Measurements from ENCODE around the gene MLXIP.

Gene MLXIP

GRCh38 chr12:122079033-122079531 is 526 bp downstream of the MLXIP start:
- DNase-seq (ENCODE audit: extremely low read depth in 1 of 2, low read depth in 1 of 2): no peak

DNA sequence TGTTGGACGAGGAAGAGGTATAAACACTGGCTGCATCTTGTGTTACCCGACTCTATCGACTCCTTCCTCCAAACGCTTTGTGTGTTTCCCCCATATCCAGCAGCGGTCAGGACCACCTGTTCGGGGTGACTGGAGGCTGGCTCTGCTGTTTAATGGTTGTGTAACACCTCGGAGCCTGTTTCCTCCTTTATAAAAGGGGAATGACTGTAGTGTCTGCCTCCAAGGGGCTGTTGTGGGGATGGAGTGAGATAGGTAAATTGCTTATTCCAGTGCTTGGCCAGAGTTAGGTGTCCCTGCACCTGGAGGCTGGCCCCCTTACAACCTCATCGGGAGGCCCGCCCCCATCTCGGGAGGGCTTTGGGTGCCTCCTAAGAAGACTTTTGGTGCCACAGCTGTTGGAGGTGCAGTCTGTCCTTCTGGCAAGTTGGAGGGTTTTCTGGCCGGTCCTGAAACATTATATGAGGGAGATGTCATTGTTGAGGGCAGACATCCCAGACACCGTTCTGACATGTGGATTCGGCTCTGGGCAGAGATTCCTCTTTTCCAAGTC is 1.1 kb downstream of the MLXIP start:
- no peak for DNase-seq (ENCODE audit: extremely low read depth in 1 of 2, low read depth in 1 of 2)

DNA sequence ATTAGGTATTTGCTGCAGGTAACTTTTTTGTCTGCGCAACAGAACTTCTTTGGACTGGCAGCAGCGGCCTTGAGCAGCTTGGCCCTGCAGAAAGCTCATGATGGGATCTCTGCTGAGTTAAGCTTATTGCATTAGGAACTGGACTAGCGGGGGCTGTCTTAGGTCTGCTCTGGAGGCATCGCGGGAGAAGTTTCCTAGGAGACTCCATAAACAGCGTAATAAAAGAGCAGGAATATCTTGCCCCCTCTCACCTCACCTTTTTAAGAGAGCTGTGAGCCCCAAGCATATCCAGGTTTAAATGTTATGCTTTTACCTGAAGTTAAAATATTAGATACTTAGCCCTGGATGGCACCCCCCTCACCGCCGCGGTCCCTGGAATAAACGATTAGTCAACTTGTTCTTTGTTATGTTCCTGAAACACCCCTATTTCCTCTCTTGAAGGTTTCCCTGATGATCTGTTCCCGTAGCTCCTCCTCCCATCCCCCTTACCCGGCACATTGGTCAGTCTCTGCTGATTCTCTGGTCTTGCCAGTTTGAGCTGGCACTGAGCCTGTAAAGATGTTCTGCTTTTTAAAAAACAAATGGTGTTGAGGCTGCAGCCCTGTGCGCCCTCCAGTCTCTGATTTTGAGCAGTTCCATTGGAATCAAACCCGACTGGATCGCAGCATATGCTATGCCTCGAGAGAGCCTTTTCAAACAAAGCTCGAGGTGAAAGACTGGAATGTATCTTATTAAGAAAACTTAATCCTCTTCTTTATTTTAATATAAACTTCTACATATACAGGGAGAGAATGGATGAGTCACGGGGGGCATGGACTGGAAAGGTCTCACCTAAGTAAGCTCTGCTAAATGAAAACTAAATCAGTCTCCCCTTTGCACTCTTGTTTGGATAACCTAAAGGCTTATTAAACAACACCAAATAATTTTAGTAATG is 1.9 kb downstream of the MLXIP start:
- DNase-seq (ENCODE audit: extremely low read depth in 1 of 2, low read depth in 1 of 2): no peak

DNA sequence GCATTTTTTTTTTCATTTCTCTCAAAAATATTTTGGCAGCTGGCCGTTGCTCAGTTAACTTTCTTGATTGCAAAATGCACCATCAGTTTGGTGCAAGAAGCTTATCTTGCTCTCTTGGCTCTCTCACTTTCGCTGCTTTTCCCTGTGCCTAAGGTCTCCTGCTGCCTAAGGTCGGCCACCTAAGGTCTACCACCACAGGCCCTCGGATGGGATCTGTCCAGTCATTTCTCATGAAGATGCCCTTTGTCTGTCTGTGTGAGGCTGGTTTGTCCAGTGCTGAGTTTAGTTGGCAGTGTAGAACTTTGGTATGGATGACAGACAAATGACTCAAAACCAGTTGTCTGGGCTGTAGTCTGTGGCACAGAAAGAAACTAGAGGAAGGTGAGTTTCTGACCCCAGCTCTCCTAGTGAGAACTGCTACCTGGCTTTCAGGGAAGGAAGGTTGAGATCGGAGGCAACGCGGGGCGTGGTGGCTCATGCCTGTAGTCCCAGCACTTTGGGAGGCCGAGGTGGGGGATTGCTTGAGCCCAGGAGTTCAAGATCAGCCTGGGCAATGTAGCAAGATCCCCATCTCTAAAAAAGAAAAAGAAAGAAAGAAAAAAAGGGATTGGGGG is 2.6 kb downstream of the MLXIP start:
- DNase-seq (ENCODE audit: extremely low read depth in 1 of 2, low read depth in 1 of 2): peak in 1 of 2 donors; percentile 32

GRCh38 chr12:122081697-122082221 is 3.2 kb downstream of the MLXIP start:
- DNase-seq (ENCODE audit: extremely low read depth in 1 of 2, low read depth in 1 of 2): no peak

DNA sequence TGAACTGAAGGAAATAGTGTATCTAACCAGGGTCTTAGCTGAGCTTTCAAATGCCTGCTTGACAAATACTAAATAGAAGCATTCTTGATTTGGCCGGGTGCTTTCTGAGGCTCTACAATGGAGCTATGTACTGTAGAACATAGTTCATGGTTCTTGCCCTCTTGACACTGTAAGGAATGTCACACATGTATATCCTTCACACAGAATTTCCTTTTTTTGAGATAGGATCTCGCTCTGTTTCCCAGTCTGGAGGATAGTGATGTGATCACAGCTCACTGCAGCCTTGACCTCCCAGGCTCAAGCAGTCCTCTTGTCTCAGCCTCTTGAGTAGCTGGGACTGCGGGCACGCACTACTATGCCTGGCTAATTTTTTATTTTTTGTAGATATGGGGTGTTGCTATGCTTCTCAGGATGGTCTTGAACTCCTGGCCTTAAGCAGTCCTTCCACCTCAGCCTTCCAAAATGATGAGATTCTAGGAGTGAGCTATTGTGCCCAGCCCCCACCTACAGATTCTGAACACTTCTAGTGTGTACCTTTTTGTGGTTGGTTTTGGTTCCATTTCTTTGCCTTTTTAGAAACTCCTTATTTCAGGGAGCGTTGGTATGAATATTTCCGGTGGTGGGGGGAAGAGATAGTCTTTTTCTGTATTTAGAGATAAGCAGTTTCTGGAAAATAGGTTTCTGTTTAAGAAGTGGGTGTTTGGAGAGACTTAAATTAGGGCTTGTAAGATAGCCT is 4.2 kb downstream of the MLXIP start:
- no peak for DNase-seq (ENCODE audit: extremely low read depth in 1 of 2, low read depth in 1 of 2)

- no peak for DNase-seq (ENCODE audit: extremely low read depth in 1 of 2, low read depth in 1 of 2)
Observed at GRCh38 chr12:122084857-122085405, 6.4 kb downstream of the MLXIP start.

DNA sequence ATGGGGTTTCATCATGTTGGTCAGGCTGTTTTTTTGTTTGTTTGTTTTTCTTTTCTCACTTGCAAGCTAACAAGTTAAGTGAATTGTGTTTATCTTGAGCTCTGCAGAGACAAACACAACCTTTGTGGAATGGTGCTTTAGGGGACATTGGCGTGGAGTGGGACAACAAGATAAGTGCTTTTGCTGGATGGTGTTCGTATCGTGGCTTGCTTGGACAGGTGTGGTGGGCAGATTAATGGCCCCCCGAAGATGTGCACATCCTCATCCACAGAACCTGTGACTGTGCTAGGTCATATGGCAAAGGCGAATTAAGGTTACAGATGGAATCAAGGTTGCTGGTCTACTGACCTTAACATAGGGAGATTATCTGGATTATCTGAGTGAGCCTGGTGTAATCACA is 7.0 kb downstream of the MLXIP start:
- DNase-seq (ENCODE audit: extremely low read depth in 1 of 2, low read depth in 1 of 2): no peak

DNA sequence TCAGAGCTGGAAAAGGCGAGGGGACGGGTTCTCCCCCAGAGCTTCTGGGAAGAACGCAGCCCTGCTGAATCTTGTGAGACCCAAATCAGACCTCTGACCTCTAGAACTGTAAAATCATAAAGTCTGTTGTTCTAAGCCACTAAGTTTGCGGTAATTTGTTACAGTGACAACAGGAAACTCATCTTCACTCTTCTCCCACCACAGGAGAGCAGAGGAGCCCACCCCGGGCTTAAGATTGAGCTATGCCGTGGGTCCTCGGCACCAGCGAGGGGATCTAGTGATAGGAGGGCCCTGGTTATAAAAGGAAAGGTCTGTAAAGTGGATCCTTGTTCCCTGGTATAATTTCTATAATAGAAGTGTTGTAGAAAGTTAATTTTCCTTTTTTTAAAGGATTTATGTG is 7.6 kb downstream of the MLXIP start:
- DNase-seq (ENCODE audit: extremely low read depth in 1 of 2, low read depth in 1 of 2): no peak

DNA sequence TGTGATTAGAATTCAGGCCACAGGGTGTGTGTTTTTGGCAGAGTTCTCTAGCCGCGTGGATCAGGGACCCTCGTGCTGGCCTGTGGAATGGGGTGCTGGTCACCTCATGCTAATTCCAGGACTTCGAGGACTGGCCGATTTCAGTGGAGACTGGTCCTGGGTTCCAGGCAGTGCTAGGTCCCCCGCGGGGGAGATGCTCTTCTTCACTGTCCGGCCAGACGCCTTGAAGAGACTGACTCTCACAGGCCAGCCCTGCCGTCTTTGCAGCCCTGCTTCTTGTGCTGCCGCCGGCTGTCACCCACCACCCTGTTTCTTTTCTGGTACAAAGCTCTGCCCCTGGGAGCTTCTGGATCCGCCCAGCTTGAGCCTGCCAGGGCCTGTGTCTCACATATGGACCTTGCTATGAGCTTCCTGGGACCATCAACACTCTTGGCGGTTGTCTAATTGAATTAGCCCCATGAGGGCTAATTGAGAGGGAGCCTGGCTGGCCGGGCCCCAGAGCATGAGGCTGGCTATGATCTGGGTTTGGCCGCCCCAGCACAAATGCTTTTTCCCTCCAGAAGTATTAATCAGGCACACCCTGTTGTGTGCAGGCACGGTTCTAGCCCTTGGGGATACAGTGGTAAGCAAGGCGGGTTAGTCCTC is 8.2 kb downstream of the MLXIP start:
- no peak for DNase-seq (ENCODE audit: extremely low read depth in 1 of 2, low read depth in 1 of 2)

- DNase-seq (ENCODE audit: extremely low read depth in 1 of 2, low read depth in 1 of 2): no peak
Observed at GRCh38 chr12:122087431-122088178, 9.0 kb downstream of the MLXIP start.

DNA sequence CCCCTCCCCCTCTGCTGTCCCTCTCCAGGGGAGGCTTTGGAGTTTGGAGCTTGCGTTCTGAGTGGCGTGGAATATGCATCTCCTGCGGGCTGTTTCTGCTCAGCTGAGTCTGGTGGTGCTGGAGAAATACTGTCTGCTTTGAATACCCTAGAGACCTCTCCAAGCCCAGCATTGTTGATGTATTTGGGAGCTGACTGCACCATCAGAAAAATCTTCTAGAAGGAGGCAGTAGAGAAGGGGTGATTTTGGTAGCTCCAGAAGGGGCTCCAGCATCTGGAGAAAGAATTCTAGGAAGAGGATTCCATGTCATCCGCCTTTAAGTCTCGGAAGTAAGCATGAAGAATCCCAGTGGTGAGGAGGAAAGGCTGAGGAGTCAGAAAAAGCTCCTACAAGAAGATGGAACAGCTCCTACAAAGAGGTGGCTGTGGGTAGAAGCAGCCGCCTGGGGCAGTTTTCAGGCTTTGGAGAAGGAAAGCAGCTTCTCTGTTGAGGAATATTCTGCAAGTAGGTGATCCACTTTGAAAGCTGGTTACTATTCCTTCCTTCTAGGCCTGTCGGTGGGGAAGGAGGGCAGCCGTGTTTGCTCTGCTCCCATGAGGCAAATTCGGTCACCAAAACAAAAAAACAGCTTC is 9.7 kb downstream of the MLXIP start:
- no peak for DNase-seq (ENCODE audit: extremely low read depth in 1 of 2, low read depth in 1 of 2)

- DNase-seq (ENCODE audit: extremely low read depth in 1 of 2, low read depth in 1 of 2): no peak
Observed at GRCh38 chr12:122089077-122089476, 10.5 kb downstream of the MLXIP start.

GRCh38 chr12:122090759-122091515 is 12.4 kb downstream of the MLXIP start:
- DNase-seq (ENCODE audit: extremely low read depth in 1 of 2, low read depth in 1 of 2): no peak

DNA sequence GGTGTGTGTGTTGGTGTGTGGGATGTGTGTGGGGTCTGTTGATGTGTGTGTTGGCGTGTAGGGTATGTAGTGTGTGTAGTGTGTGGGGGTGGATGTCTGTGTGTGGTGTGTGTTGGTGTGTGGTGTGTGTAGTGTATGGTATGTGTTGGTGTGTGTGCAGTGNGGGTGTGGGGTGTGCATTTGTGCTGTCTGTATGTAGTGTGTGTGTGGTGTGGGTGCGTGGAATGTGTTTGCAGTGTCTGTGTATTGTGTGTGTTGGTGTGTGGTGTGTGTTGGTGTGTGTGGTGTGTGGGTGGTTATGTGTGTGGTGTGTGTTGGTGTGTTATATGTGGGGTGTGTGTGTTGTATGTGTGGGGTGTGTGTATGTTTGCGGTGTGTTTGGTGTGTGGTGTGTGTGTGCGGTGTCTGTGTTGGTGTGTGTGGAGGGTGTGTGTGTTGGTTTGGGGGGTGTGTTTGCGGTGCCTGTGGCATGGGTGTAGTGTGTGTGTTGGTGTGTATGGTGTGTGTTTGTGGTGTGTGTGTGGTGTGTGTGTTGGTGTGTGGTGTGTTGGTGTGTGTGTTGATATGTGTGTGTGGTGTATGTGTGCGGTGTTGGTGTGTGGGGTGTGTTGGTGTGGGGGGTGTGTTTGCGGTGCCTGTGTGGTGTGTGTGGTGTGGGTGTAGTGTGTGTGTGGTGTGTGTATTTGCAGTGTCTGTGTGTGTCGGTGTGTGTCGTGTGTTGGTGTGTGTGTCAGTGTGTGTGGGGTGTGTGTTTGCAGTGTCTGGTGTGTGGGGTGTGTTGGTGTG is 14.7 kb downstream of the MLXIP start:
- no peak for DNase-seq (ENCODE audit: extremely low read depth in 1 of 2, low read depth in 1 of 2)

GRCh38 chr12:122094137-122094734 is 15.7 kb downstream of the MLXIP start:
- no peak for DNase-seq (ENCODE audit: extremely low read depth in 1 of 2, low read depth in 1 of 2)

Data from stimulated activated CD8-positive, alpha-beta memory T cell treated with anti-CD3 and anti-CD28 coated beads, Interleukin-7, amount 100 ng/mL, for 48 hours (primary cell).